SU-DHL-6 (cell line): ENCODE results near the gene ZNF653.
A peak's percentile ranks its signal among the peaks of the same experiment; 100 is the strongest.

ENCODE experiments used
- H2AFZ ChIP-seq: fragments of 200-600 bp; sonication (generic); 2 replicates; pipeline ENCODE4 v1.6.1; 2014; ENCODE audit warnings: low read depth, mild to moderate bottlenecking, moderate library complexity, mixed read lengths, antibody characterized with exemption, low read length; ENCODE audit not compliant: severe bottlenecking
- H3F3A ChIP-seq: fragments of 200-600 bp; shearing (Covaris generic); 2 replicates; pipeline ENCODE4 v1.6.0; 2016; ENCODE audit warnings: antibody characterized with exemption, mild to moderate bottlenecking; ENCODE audit not compliant: insufficient read depth
- H3K27ac ChIP-seq: fragments of 200-600 bp; sonication (generic); 2 replicates; pipeline ENCODE4 v1.5.1; 2016; ENCODE audit warnings: low read depth, mild to moderate bottlenecking, low read length, moderate library complexity, mixed read lengths
- H3K27me3 ChIP-seq: fragments of 200-600 bp; sonication (generic), shearing (Covaris generic); 2 replicates; pipeline ENCODE4 v1.6.0; 2014; ENCODE audit warnings: mild to moderate bottlenecking, low read length
- H3K36me3 ChIP-seq: fragments of 200-600 bp; sonication (generic); 2 replicates; pipeline ENCODE4 v1.6.1; 2014; ENCODE audit warnings: mild to moderate bottlenecking, low read length, mixed read lengths
- H3K4me2 ChIP-seq: fragments of 300-600, 200-600 bp; shearing (Covaris generic), sonication (generic); 2 replicates; pipeline ENCODE4 v1.6.0; 2014; ENCODE audit warnings: low read length, low read depth, mild to moderate bottlenecking; ENCODE audit not compliant: poor library complexity, severe bottlenecking
- H3K4me3 ChIP-seq: fragments of 200-600 bp; sonication (generic); 2 replicates; pipeline ENCODE4 v1.5.1; 2014; ENCODE audit warnings: antibody characterized with exemption, low read length, mild to moderate bottlenecking, mixed read lengths; ENCODE audit not compliant: insufficient read depth, poor library complexity, severe bottlenecking
- H3K79me2 ChIP-seq: fragments of 200-600 bp; sonication (generic); 2 replicates; pipeline ENCODE4 v1.6.1; 2014; ENCODE audit warnings: mild to moderate bottlenecking, low read length, moderate library complexity; ENCODE audit not compliant: insufficient read depth
- H3K9ac ChIP-seq: fragments of 200-600 bp; sonication (generic); 2 replicates; pipeline ENCODE4 v1.7.0; 2014; ENCODE audit warnings: mild to moderate bottlenecking, low read length
- H3K9me2 ChIP-seq: fragments of 200-600 bp; sonication (generic); replicated peaks from 2 replicates; pipeline ENCODE4 v1.6.1; 2014; ENCODE audit warnings: low read length; ENCODE audit not compliant: insufficient read depth
- H3K9me3 ChIP-seq: fragments of 200-600 bp; sonication (generic); 2 replicates; pipeline ENCODE4 v1.6.1; 2014; ENCODE audit warnings: low read length, mixed read lengths; ENCODE audit not compliant: insufficient read depth
- H4K20me1 ChIP-seq: fragments of 200-600 bp; sonication (generic); 2 replicates; pipeline ENCODE4 v1.6.1; 2014; ENCODE audit warnings: low read depth, mild to moderate bottlenecking, antibody characterized with exemption, low read length, moderate library complexity, mixed read lengths
- EZH2phosphoT487 ChIP-seq: fragments of 200-600 bp; sonication (generic), shearing (Covaris generic); conservative IDR thresholded peaks from 2 replicates; pipeline ENCODE4 v1.6.1; 2018; ENCODE audit warnings: mild to moderate bottlenecking, antibody characterized with exemption, low read length, moderate library complexity, mixed read lengths
- TF ChIP-seq, protein P1 (sequence below): fragments of 200-600 bp; sonication (generic); IDR thresholded peaks from one replicate; pipeline ENCODE4 v1.5.1; 2017; ENCODE audit warnings: antibody characterized with exemption, mild to moderate bottlenecking, low read length, moderate library complexity; ENCODE audit not compliant: insufficient read depth, poor library complexity, severe bottlenecking

Gene ZNF653

DNA sequence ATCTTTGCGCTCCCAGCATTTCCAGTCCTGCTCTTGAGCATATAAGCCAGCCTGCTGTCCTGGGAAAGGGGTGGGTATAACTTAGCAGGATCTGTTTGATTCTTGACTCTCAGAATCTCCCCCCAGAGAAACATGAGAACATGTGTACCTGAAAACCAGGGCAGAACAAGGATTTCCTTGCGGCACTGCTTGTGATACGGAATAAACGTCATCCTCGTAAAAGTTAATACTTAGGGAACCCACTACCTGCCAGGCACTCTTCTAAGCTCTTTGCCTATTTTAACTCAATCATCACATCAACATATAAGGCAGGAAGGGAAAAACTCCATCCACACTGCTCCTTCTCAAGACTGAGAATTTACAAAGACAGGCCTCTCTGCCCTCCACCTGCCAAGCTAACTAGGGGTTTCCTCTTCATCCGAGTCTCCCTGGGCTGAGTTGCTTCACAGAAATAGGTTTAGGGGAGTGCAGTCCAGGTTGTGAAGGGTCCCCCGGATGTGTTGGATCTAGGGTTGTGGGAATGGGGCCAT is 1.1 kb downstream of the ZNF653 start:
- peak overlapping the region; percentile 82 for H3K9ac ChIP-seq
- no peaks in the 10 kb centered on the region for H3K9me3 ChIP-seq
- H4K20me1 ChIP-seq, result no peaks in the 10 kb centered on the region
- peaks cover 4% of the 10 kb centered on the region; the same call in 1 of the 2 replicates for H3F3A ChIP-seq
- H2AFZ ChIP-seq, result no peak overlapping the region
- TF ChIP-seq EZH2phosphoT487, result no peak
- TF ChIP-seq, protein P1, sequence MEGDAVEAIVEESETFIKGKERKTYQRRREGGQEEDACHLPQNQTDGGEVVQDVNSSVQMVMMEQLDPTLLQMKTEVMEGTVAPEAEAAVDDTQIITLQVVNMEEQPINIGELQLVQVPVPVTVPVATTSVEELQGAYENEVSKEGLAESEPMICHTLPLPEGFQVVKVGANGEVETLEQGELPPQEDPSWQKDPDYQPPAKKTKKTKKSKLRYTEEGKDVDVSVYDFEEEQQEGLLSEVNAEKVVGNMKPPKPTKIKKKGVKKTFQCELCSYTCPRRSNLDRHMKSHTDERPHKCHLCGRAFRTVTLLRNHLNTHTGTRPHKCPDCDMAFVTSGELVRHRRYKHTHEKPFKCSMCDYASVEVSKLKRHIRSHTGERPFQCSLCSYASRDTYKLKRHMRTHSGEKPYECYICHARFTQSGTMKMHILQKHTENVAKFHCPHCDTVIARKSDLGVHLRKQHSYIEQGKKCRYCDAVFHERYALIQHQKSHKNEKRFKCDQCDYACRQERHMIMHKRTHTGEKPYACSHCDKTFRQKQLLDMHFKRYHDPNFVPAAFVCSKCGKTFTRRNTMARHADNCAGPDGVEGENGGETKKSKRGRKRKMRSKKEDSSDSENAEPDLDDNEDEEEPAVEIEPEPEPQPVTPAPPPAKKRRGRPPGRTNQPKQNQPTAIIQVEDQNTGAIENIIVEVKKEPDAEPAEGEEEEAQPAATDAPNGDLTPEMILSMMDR, result no peak
- peak overlapping the region; percentile 43 for H3K27ac ChIP-seq
- no peaks in the 10 kb centered on the region for H3K9me2 ChIP-seq
- H3K36me3 ChIP-seq, result no peaks in the 10 kb centered on the region
- peak overlapping the region; percentile 57 for H3K4me3 ChIP-seq
- H3K79me2 ChIP-seq, result peaks cover 17% of the 10 kb centered on the region
- H3K4me2 ChIP-seq, result peak overlapping the region; percentile 71
- H3K27me3 ChIP-seq, result no peaks in the 10 kb centered on the region

GRCh38 chr19:11499890-11500420 is 5.7 kb downstream of the ZNF653 start:
- no peak for TF ChIP-seq EZH2phosphoT487
- TF ChIP-seq, protein P1, result no peak
- Histone ChIP-seq H3K27ac (no peak overlapping the region), H3K4me2 (no peak overlapping the region), H2AFZ (no peak overlapping the region), H3K4me3 (no peak overlapping the region), H3K9me2 (no peaks in the 10 kb centered on the region), H3K9me3 (no peaks in the 10 kb centered on the region), H3K9ac (no peak overlapping the region), H4K20me1 (no peaks in the 10 kb centered on the region), H3K36me3 (no peaks in the 10 kb centered on the region), H3K79me2 (peaks cover 13% of the 10 kb centered on the region), H3K27me3 (no peaks in the 10 kb centered on the region), H3F3A (peaks cover 4% of the 10 kb centered on the region; the same call in 1 of the 2 replicates)

- no peak for TF ChIP-seq EZH2phosphoT487
- TF ChIP-seq, protein P1, result no peak
- no peaks in the 10 kb centered on the region for H3K27me3 ChIP-seq
Observed at GRCh38 chr19:11499220-11499726, 6.4 kb downstream of the ZNF653 start.

More at GRCh38 chr19:11499220-11499726, 6.4 kb downstream of the ZNF653 start:
- Histone ChIP-seq H3K4me3 (no peak overlapping the region), H3K36me3 (no peaks in the 10 kb centered on the region), H3K9me2 (no peaks in the 10 kb centered on the region), H2AFZ (no peak overlapping the region), H4K20me1 (no peaks in the 10 kb centered on the region), H3K9me3 (no peaks in the 10 kb centered on the region), H3K4me2 (no peak overlapping the region), H3F3A (no peaks in the 10 kb centered on the region), H3K27ac (no peak overlapping the region), H3K9ac (no peak overlapping the region), H3K79me2 (peaks cover 6% of the 10 kb centered on the region)
